IMR-90 (cell line): ENCODE results near the gene PET117. TPM values are rescaled to one million over a fixed set of nuclear protein-coding genes. Genes with fewer than 3 reads are reported as not detected.

Source experiments
- ATAC-seq: fragments of 200-7000 bp; cut with Tn5 transposase; 2 replicates; pipeline ENCODE4 v1.9.1; 2020; ENCODE audit warnings: low read depth, mild to moderate bottlenecking, moderate library complexity
- BruUV-seq: library from RNA; stranded (reverse); fragments of 400-500 nt; replicated peaks from 2 replicates; lab custom pipeline; 2021; lab: Mats Ljungman, UMichigan
- CTCF ChIA-PET: fragments of 300-600 bp; formaldehyde crosslinking; extraction: SDS; loops from one replicate; lab custom pipeline; 2021; ENCODE audit warnings: antibody characterized with exemption; lab: Yijun Ruan, JAX
- POLR2A ChIA-PET: fragments of 300-600 bp; sonication (Branson Sonifier 250); formaldehyde crosslinking; loops from one replicate; lab custom pipeline; 2022; ENCODE audit warnings: antibody characterized with exemption; ENCODE audit not compliant: unreplicated experiment; lab: Charles Lee
- DNase-seq: peaks from one replicate; pipeline ENCODE4 v3.0.0; 2013
- H2AFZ ChIP-seq: replicated peaks from 2 replicates; pipeline ENCODE3; 2013; ENCODE audit warnings: low read length, mild to moderate bottlenecking; ENCODE audit not compliant: poor library complexity
- H2AK5ac ChIP-seq: 2 replicates; pipeline ENCODE4 v1.6.1; 2013; ENCODE audit warnings: low read depth, low read length, inconsistent platforms
- H2AK9ac ChIP-seq: replicated peaks from 2 replicates; pipeline ENCODE3; 2013; ENCODE audit warnings: mild to moderate bottlenecking, low read depth, low read length, moderate library complexity; ENCODE audit not compliant: poor library complexity
- H2BK120ac ChIP-seq: 2 replicates; pipeline ENCODE4 v1.6.1; 2013; ENCODE audit warnings: low read depth, low read length, inconsistent platforms
- H2BK15ac ChIP-seq: 3 replicates; pipeline ENCODE4 v1.6.1; 2013; ENCODE audit warnings: low read depth, low read length, inconsistent platforms
- H2BK20ac ChIP-seq: 2 replicates; pipeline ENCODE4 v1.6.1; 2013; ENCODE audit warnings: low read depth, mild to moderate bottlenecking, inconsistent platforms, low read length, moderate library complexity
- H2BK5ac ChIP-seq: 2 replicates; pipeline ENCODE4 v1.6.1; 2013; ENCODE audit warnings: mild to moderate bottlenecking, low read depth, low read length, inconsistent platforms; ENCODE audit not compliant: poor library complexity, severe bottlenecking
- H3K14ac ChIP-seq: replicated peaks from 2 replicates; pipeline ENCODE4 v1.6.1; 2013; ENCODE audit warnings: low read depth, low read length, inconsistent platforms
- H3K18ac ChIP-seq: 2 replicates; pipeline ENCODE4 v1.6.1; 2013; ENCODE audit warnings: low read depth, low read length, control low read depth
- H3K23ac ChIP-seq: 2 replicates; pipeline ENCODE4 v1.6.1; 2013; ENCODE audit warnings: low read depth, low read length, inconsistent platforms
- H3K27ac ChIP-seq: 2 replicates; pipeline ENCODE4 v1.5.1; 2013; ENCODE audit warnings: mild to moderate bottlenecking, control low read depth, low read length; ENCODE audit not compliant: insufficient read depth
- H3K27me3 ChIP-seq: 2 replicates; pipeline ENCODE4 v1.6.1; 2013; ENCODE audit warnings: low read length; ENCODE audit not compliant: control insufficient read depth, insufficient read depth
- H3K36me3 ChIP-seq: 2 replicates; pipeline ENCODE4 v1.6.1; 2013; ENCODE audit warnings: low read length, mixed read lengths; ENCODE audit not compliant: control insufficient read depth, insufficient read depth
- H3K4ac ChIP-seq: 2 replicates; pipeline ENCODE4 v1.6.1; 2013; ENCODE audit warnings: low read depth, low read length, inconsistent platforms
- H3K4me1 ChIP-seq: 2 replicates; pipeline ENCODE4 v1.6.1; 2013; ENCODE audit warnings: low read length, mixed read lengths; ENCODE audit not compliant: control insufficient read depth, insufficient read depth
- H3K4me2 ChIP-seq: 2 replicates; pipeline ENCODE4 v1.6.1; 2013; ENCODE audit warnings: low read depth, mild to moderate bottlenecking, control low read depth, low read length, moderate library complexity
- H3K4me3 ChIP-seq: 2 replicates; pipeline ENCODE4 v1.5.1; 2013; ENCODE audit warnings: low read depth, mild to moderate bottlenecking, control low read depth, low read length, moderate library complexity; ENCODE audit not compliant: insufficient read depth
- H3K56ac ChIP-seq: 2 replicates; pipeline ENCODE4 v1.6.1; 2013; ENCODE audit warnings: low read length, inconsistent platforms; ENCODE audit not compliant: insufficient read depth; ENCODE audit errors: extremely low read depth
- H3K79me1 ChIP-seq, 2 experiments: 2 replicates each; pipeline ENCODE4 v1.6.1; 2013; ENCODE audit warnings: low read length in 2 of 2, inconsistent platforms in 1 of 2, low read depth in 1 of 2
- H3K9ac ChIP-seq: 2 replicates; pipeline ENCODE4 v1.6.1; 2013; ENCODE audit warnings: low read depth, low read length, control low read depth
- H3K9me1 ChIP-seq: 2 replicates; pipeline ENCODE4 v1.6.1; 2013; ENCODE audit warnings: low read length, inconsistent platforms; ENCODE audit not compliant: insufficient read depth
- H3K9me3 ChIP-seq: 2 replicates; pipeline ENCODE4 v1.6.1; 2013; ENCODE audit warnings: low read length; ENCODE audit not compliant: control insufficient read depth, insufficient read depth
- H4K20me1 ChIP-seq: 2 replicates; pipeline ENCODE4 v1.6.1; 2013; ENCODE audit warnings: low read length, inconsistent platforms; ENCODE audit not compliant: insufficient read depth
- H4K5ac ChIP-seq: 2 replicates; pipeline ENCODE4 v1.6.1; 2013; ENCODE audit warnings: mild to moderate bottlenecking, low read depth, low read length, control low read depth
- H4K8ac ChIP-seq, 2 experiments: 2 replicates each; pipeline ENCODE4 v1.6.1; 2013; ENCODE audit warnings: low read depth in 2 of 2, low read length in 2 of 2, control low read depth in 1 of 2, inconsistent platforms in 1 of 2
- H4K91ac ChIP-seq: 2 replicates; pipeline ENCODE4 v1.6.1; 2013; ENCODE audit warnings: low read depth, low read length, inconsistent platforms; ENCODE audit not compliant: insufficient read depth
- CEBPB ChIP-seq: IDR thresholded peaks from 2 replicates; pipeline ENCODE4 v1.6.1; 2012; ENCODE audit warnings: low read depth, low read length, improper control_type of control experiment
- CHD1 ChIP-seq: IDR thresholded peaks from 2 replicates; pipeline ENCODE4 v1.6.1; 2012; ENCODE audit warnings: low read depth, low read length, improper control_type of control experiment
- CTCF ChIP-seq: conservative IDR thresholded peaks from 2 replicates; pipeline ENCODE4 v1.5.1; 2012; ENCODE audit warnings: mild to moderate bottlenecking, low read depth, low read length, improper control_type of control experiment
- FOS ChIP-seq: fragments of 150-350 bp; IDR thresholded peaks from 2 replicates; pipeline ENCODE4 v1.6.1; 2016; ENCODE audit warnings: low read depth, low read length
- MAFK ChIP-seq: IDR thresholded peaks from 2 replicates; pipeline ENCODE4 v1.6.1; 2012; ENCODE audit warnings: low read depth, low read length, improper control_type of control experiment
- MAZ ChIP-seq: IDR thresholded peaks from 2 replicates; pipeline ENCODE4 v1.6.1; 2012; ENCODE audit warnings: low read depth, mild to moderate bottlenecking, low read length, improper control_type of control experiment, moderate library complexity, borderline replicate concordance
- MXI1 ChIP-seq: IDR thresholded peaks from 2 replicates; pipeline ENCODE4 v1.6.1; 2012; ENCODE audit warnings: low read depth, mild to moderate bottlenecking, low read length, moderate library complexity, borderline replicate concordance
- NFE2L2 ChIP-seq: fragments of 150-350 bp; IDR thresholded peaks from 2 replicates; pipeline ENCODE4 v1.6.1; 2016; ENCODE audit warnings: low read depth, mild to moderate bottlenecking, low read length
- RAD21 ChIP-seq: IDR thresholded peaks from 2 replicates; pipeline ENCODE4 v1.6.1; 2012; ENCODE audit warnings: low read length, improper control_type of control experiment
- RFX5 ChIP-seq: IDR thresholded peaks from 2 replicates; pipeline ENCODE4 v1.8.0; 2012; ENCODE audit warnings: low read depth, mild to moderate bottlenecking, low read length, moderate library complexity
- SMC3 ChIP-seq: fragments of 150-350 bp; IDR thresholded peaks from 2 replicates; pipeline ENCODE4 v1.6.1; 2016; ENCODE audit warnings: low read depth, mild to moderate bottlenecking, antibody characterized with exemption, low read length, moderate library complexity
- WGBS, 2 experiments: methylation state at CpG; one replicate each; pipeline versions ENCODE4 v1.1.5 to v1.1.7; 2013; ENCODE audit warnings: missing lambda C conversion rate in 2 of 2; ENCODE audit not compliant: insufficient read length in 1 of 2; ENCODE audit errors: extremely low coverage in 2 of 2; 5-methylcytosine and 5-hydroxymethylcytosine counted together
- dilution Hi-C: fragments of 300-500 bp; cut with HindIII; formaldehyde crosslinking; loops from one replicate; pipeline ENCODE4 v1.14.3; 2018; ENCODE audit warnings: low sequenced_read_pairs; ENCODE audit not compliant: unreplicated experiment
- in situ Hi-C: fragments of 300-500 bp; cut with MboI; formaldehyde crosslinking; loops from 3 replicates; pipeline ENCODE4 v1.14.3; 2019; ENCODE audit warnings: low sequenced_read_pairs, inconsistent platforms, mixed read lengths
- intact Hi-C: fragments of 100-400 bp; cut with micrococcal nuclease; formaldehyde crosslinking; loops from 2 replicates; pipeline ENCODE4 v1.10.0; 2022
- polyA plus RNA-seq, 3 experiments: library from polyadenylated mRNA; depleted of rRNA; stranded (reverse); fragments of >200 nt; gene quantifications; 2 replicates each; pipeline ENCODE4 v1.2.3, GENCODE V29; 2012; ENCODE audit warnings: low replicate concordance in 1 of 3
- total RNA-seq: library from RNA; depleted of rRNA; stranded (reverse); fragments of >200 nt; gene quantifications from 2 replicates; pipeline ENCODE4 v1.2.3, GENCODE V29; 2012
- TF ChIP-seq, protein P1 (sequence below): fragments of 150-350 bp; IDR thresholded peaks from 2 replicates; pipeline ENCODE4 v1.6.1; 2017; ENCODE audit warnings: mild to moderate bottlenecking, antibody characterized with exemption, low read length, low read depth
- TF ChIP-seq, protein P2 (sequence below): fragments of 150-350 bp; IDR thresholded peaks from 2 replicates; pipeline ENCODE4 v1.6.1; 2016; ENCODE audit warnings: low read depth, mild to moderate bottlenecking, low read length, moderate library complexity, borderline replicate concordance

The PET117 gene
- total and polyA plus RNA-seq, 2 of the 4 experiments (the other 2 are of a cell fraction), result 3.9 to 8.3 TPM

DNA sequence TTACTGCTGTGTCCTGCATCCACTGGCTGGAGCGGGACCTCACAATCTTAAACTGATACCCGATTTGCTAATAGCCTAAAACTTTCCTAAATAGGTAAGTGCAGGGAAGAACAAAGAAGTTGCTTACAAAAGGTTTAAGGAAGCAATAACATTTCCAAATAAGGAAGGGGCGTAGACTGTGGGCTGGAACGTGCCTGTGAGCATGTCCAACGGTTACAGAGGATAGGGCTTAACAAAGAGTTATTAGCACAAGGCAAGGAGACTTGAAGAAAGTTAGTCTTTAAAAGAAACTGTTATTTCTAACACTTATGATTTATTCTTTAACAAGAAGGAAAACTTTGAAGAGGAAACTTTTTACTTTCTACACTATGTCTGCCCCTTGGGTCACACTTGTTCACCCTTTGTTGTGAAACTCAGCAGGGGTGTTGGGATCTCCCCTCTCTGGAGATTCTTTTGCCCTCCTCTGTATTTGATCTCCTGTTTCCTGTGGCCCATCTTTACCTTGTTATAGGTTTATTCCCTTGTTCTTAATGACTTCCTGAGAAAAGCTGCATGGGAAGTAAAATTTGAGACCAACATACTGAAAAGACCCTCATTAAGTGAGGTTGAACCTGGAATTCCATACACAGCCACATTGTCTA, 28.7 kb downstream of the PET117 start:
- H2BK5ac ChIP-seq, result no peak overlapping the region
- H3K9ac ChIP-seq, result no peak overlapping the region
- no peak overlapping the region for H3K4me2 ChIP-seq
- POLR2A ChIA-PET, result no interaction called here
- H2BK15ac ChIP-seq, result no peak overlapping the region
- H3K9me3 ChIP-seq, result no peaks in the 10 kb centered on the region
- no peak overlapping the region for H2AFZ ChIP-seq
- no peak overlapping the region for H4K91ac ChIP-seq
- no peak overlapping the region for H3K18ac ChIP-seq
- no peak overlapping the region for H2AK5ac ChIP-seq
- no peak overlapping the region for H4K8ac ChIP-seq
- dilution Hi-C loops (no loop called here), in situ Hi-C loops (no loop called here), intact Hi-C loops (no loop called here)
- H4K20me1 ChIP-seq, result peaks cover 2% of the 10 kb centered on the region; the same call in 1 of the 2 replicates
- no peak overlapping the region for H3K27ac ChIP-seq
- no peaks in the 10 kb centered on the region for H3K4me1 ChIP-seq
- no peak overlapping the region for H3K23ac ChIP-seq
- H3K36me3 ChIP-seq, result peaks cover 17% of the 10 kb centered on the region
- no peak overlapping the region for H3K14ac ChIP-seq
- no peak for ATAC-seq
- no peak overlapping the region for H4K5ac ChIP-seq
- no peak for DNase-seq
- H3K4ac ChIP-seq, result no peak overlapping the region
- WGBS, 2 experiments, result no CpG with 5 or more reads among the region's 5 CpGs
- no peak overlapping the region for H2BK20ac ChIP-seq
- no peak overlapping the region for H3K4me3 ChIP-seq
- H3K56ac ChIP-seq, result no peak overlapping the region
- peaks cover 4 to 14% of the 10 kb centered on the region in 2 experiments; a peak in 3 of 4 replicates for H3K79me1 ChIP-seq
- BruUV-seq, result no TSS peak
- CTCF ChIA-PET, result no interaction called here
- H2AK9ac ChIP-seq, result no peak overlapping the region
- H3K9me1 ChIP-seq, result 0 out of 2 replicates have a peak, but pooled peaks cover 8% of the 10 kb centered on the region
- no peak overlapping the region for H2BK120ac ChIP-seq
- H3K27me3 ChIP-seq, result no peaks in the 10 kb centered on the region
- TF ChIP-seq MAFK, result no peak
- TF ChIP-seq, protein P1, sequence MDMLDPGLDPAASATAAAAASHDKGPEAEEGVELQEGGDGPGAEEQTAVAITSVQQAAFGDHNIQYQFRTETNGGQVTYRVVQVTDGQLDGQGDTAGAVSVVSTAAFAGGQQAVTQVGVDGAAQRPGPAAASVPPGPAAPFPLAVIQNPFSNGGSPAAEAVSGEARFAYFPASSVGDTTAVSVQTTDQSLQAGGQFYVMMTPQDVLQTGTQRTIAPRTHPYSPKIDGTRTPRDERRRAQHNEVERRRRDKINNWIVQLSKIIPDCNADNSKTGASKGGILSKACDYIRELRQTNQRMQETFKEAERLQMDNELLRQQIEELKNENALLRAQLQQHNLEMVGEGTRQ, result no peak
- TF ChIP-seq, protein P2, sequence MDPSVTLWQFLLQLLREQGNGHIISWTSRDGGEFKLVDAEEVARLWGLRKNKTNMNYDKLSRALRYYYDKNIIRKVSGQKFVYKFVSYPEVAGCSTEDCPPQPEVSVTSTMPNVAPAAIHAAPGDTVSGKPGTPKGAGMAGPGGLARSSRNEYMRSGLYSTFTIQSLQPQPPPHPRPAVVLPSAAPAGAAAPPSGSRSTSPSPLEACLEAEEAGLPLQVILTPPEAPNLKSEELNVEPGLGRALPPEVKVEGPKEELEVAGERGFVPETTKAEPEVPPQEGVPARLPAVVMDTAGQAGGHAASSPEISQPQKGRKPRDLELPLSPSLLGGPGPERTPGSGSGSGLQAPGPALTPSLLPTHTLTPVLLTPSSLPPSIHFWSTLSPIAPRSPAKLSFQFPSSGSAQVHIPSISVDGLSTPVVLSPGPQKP, result no peak
- no peak for TF ChIP-seq RFX5
- no peak for TF ChIP-seq CEBPB
- no peak for TF ChIP-seq NFE2L2
- TF ChIP-seq MAZ, result no peak
- TF ChIP-seq CTCF, result no peak
- TF ChIP-seq RAD21, result no peak
- no peak for TF ChIP-seq CHD1
- no peak for TF ChIP-seq MXI1
- no peak for TF ChIP-seq FOS
- no peak for TF ChIP-seq SMC3
